ENCODE measurements around the gene GNPTG.

Gene GNPTG

GRCh38 chr16:1331712-1332617, 19.8 kb upstream of the GNPTG start:
- TF ChIP-seq, protein P1, sequence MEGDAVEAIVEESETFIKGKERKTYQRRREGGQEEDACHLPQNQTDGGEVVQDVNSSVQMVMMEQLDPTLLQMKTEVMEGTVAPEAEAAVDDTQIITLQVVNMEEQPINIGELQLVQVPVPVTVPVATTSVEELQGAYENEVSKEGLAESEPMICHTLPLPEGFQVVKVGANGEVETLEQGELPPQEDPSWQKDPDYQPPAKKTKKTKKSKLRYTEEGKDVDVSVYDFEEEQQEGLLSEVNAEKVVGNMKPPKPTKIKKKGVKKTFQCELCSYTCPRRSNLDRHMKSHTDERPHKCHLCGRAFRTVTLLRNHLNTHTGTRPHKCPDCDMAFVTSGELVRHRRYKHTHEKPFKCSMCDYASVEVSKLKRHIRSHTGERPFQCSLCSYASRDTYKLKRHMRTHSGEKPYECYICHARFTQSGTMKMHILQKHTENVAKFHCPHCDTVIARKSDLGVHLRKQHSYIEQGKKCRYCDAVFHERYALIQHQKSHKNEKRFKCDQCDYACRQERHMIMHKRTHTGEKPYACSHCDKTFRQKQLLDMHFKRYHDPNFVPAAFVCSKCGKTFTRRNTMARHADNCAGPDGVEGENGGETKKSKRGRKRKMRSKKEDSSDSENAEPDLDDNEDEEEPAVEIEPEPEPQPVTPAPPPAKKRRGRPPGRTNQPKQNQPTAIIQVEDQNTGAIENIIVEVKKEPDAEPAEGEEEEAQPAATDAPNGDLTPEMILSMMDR (IDR thresholded peaks at IDR 0.05), result no peak
- TF ChIP-seq ZFX (IDR thresholded peaks at IDR 0.05; ENCODE audit: borderline replicate concordance), result no peak
- peak overlapping the region; percentile 83 for H3K27ac ChIP-seq

DNA sequence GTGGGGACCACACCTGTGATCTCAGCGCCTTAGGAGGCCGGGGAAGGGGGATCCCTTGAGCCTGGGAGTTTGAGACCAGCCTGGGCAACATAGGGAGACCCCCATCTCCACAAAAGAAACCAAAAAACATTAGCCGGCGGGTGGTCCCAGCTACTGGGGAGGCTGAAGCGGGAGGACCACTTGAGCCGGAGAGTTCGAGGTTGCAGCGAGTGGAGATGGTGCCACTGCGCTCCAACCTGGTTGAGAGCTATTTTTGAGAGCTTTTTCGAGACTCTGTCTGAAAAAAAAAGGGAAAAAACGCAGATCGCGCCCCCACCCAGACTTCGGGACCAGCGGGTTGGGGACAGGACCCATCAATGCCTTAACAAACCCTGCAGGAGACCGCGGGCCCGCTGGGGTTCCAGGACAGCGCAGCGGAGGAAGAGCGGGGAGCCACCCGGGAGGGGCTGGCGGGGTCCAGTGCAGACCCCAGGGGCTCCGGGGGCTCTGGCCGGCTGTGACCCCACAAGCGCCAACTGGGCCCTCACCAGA, 19.0 kb upstream of the GNPTG start:
- TF ChIP-seq, protein P1 (IDR thresholded peaks at IDR 0.05), result no peak
- TF ChIP-seq ZFX (IDR thresholded peaks at IDR 0.05; ENCODE audit: borderline replicate concordance), result no peak
- peak overlapping the region; percentile 83 for H3K27ac ChIP-seq

DNA sequence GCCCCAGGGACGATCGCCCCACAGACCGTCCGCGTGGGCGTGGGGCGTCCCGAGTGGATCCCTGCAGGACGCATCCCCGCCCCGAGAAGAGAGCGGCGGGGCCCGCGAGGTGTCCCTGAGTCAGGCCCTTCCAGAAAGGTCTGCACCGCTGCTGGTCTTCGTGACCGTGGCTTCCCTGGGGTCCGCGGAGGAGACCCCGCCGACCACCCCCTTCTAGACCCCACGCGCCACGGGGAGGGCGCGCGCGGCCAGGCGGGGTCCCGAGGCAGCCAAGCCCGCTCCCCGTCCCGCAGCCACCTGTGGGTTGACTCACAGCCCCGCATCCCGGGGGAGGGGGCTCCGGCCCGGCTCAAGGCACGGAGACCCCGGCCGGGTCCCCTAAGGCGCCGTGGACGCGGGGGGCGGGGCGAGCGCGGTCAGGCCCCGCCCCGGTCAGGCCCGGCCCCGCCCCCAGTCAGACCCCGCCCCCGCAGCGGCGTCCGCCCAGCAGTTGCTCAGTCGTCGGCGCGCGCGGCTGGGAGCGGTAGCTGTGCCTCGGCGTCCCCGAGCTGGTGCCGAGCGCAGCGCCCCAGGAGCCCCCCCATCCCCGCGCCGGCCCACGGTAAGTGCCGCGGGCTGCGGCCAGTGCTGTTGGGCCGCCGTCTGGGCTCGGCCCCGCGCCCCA, 18.4 kb upstream of the GNPTG start, which contains the start of gene BAIAP3:
Gene BAIAP3, plus strand, starts transcription at position 497 of the 664 bp plus-strand sequence. CDS start 4,905 bp downstream, outside the sequence.
- TF ChIP-seq, protein P1 (IDR thresholded peaks at IDR 0.05), result no peak
- no peak for TF ChIP-seq ZFX (IDR thresholded peaks at IDR 0.05; ENCODE audit: borderline replicate concordance)
- H3K27ac ChIP-seq, result peak within 1 kb of the TSS; percentile 83

DNA sequence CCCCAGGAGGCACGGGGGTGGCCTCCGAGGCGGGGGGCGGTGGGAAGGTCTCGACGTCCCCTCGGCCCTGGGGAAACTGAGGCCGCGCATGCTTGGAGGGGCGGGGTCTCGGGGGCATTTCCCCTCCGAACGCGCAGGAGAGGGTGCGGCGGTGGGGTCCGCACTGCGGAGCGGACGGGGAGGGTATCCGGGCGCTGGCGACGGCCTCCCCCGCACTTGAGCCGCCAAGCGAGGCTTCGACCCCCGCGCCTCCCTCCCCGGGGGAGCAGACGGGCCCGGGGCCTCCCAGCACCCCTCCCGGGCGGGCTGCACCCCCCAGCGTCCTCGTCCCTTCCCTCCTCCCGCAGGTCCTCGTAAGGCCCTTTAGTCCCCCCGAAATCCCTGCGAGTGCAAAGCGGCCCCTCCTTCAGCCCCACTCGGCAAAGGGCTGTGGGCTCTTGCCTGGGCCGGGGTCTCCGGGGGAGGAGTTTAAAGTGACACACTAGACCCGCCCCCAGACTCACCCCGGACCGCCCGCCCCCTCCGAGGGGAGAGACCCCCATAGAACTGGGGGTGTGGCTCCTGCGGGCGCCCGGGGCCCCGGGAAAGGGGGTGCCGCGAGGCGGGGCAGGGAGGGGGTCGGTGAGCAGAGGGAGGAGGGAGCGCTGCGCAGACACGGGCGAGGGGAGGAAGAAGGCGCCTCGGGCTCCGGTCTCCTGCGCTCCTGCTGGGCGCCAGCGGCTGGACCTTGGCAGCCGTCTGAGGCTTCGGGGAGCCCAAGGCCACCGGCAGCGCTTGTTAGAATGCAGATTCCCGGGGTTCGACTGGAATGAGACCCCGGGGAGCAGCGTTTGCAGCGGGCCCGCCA, 17.7 kb upstream of the GNPTG start:
- no peak for TF ChIP-seq ZFX (IDR thresholded peaks at IDR 0.05; ENCODE audit: borderline replicate concordance)
- TF ChIP-seq, protein P1 (IDR thresholded peaks at IDR 0.05), result no peak

GRCh38 chr16:1334739-1335138, 17.0 kb upstream of the GNPTG start:
- TF ChIP-seq, protein P1 (IDR thresholded peaks at IDR 0.05), result no peak
- no peak for TF ChIP-seq ZFX (IDR thresholded peaks at IDR 0.05; ENCODE audit: borderline replicate concordance)
- no peak overlapping the region for H3K27ac ChIP-seq

More for the DNA sequence above, 17.7 kb upstream of the GNPTG start:
- H3K27ac ChIP-seq, result peak overlapping the region; percentile 83

- no peak overlapping the region for H3K27ac ChIP-seq
- no peak for TF ChIP-seq ZFX (IDR thresholded peaks at IDR 0.05; ENCODE audit: borderline replicate concordance)
These were observed 16.3 kb upstream of the GNPTG start for GRCh38 chr16:1335211-1335971.
